Muscle of leg (tissue), 11 donors: Measurements from ENCODE around the gene NCKAP1. TPM values are rescaled to one million over a fixed set of nuclear protein-coding genes. Genes with fewer than 3 reads are reported as not detected.
"Not testable (repeated sequence)": the region's sequence is repeated elsewhere in the genome, so short reads cannot be mapped to it uniquely, and the experiment has no call there.

Experiments
- DNase-seq: peaks from one replicate; pipeline ENCODE4 v3.0.0; 2013
- H3K27ac ChIP-seq: one replicate; pipeline ENCODE4 v1.5.1; 2013; ENCODE audit warnings: mild to moderate bottlenecking, low read length, control low read depth
- H3K27me3 ChIP-seq: one replicate; pipeline ENCODE4 v1.6.1; 2013; ENCODE audit warnings: low read length; ENCODE audit not compliant: control insufficient read depth, insufficient read depth
- H3K36me3 ChIP-seq: one replicate; pipeline ENCODE4 v1.6.1; 2013; ENCODE audit warnings: low read length; ENCODE audit not compliant: control insufficient read depth, insufficient read depth
- H3K4me1 ChIP-seq: one replicate; pipeline ENCODE4 v1.6.1; 2013; ENCODE audit warnings: low read length; ENCODE audit not compliant: control insufficient read depth, insufficient read depth
- H3K4me3 ChIP-seq: one replicate; pipeline ENCODE4 v1.5.1; 2013; ENCODE audit warnings: low read length, control low read depth
- H3K9me3 ChIP-seq: replicated peaks from 2 replicates; pipeline ENCODE4 v1.6.1; 2013; ENCODE audit warnings: low read depth, low read length; ENCODE audit not compliant: control insufficient read depth
- WGBS: methylation state at CpG from one replicate; pipeline ENCODE4 v1.1.5; 2013; ENCODE audit warnings: missing lambda C conversion rate; ENCODE audit not compliant: insufficient coverage; 5-methylcytosine and 5-hydroxymethylcytosine counted together
- polyA plus RNA-seq, 8 donors: library from polyadenylated mRNA; unstranded; fragments of 120-200 nt; gene quantifications; one replicate each; pipeline versions ENCODE4 v1.2.1 to v1.2.3, GENCODE V29; 2013; ENCODE audit warnings: inconsistent platforms in 1 of 8, low replicate concordance in 1 of 8; ENCODE audit not compliant: insufficient read length in 8 of 8, insufficient read depth in 1 of 8
- total RNA-seq: library from RNA; stranded (reverse); fragments of 120-200 nt; gene quantifications from one replicate; pipeline ENCODE4 v1.2.4, GENCODE V29; 2013

NCKAP1 gene
- total and polyA plus RNA-seq, 9 donors = 71.9 to 98.5 (median 82.7) TPM

DNA sequence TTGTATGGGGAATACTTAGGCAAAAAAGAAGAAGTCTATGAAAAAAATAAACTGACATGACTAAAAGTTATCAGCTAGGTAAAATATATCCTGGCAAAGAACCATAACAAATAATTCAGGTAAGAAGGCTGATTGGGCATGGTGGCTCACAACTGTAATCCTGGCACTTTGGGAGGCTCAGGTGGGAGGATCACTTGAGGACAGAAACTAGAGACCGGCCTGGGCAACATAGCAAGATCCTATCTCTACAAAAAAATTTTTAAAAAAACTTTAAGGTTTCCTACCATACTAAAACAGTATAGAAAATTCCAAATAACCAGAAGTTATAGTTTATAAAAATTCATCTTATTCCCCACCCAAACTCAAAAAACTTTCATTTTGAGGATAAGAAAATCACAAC lies 10.8 kb downstream of the NCKAP1 start:
- no CpG with 5 or more reads among the region's 1 CpG for WGBS
- no peak for DNase-seq
- Histone ChIP-seq H3K4me1 (peaks cover 5% of the 10 kb centered on the region), H3K36me3 (no peaks in the 10 kb centered on the region), H3K4me3 (no peak overlapping the region), H3K9me3 (no peaks in the 10 kb centered on the region), H3K27me3 (no peaks in the 10 kb centered on the region), H3K27ac (no peak overlapping the region)

DNA sequence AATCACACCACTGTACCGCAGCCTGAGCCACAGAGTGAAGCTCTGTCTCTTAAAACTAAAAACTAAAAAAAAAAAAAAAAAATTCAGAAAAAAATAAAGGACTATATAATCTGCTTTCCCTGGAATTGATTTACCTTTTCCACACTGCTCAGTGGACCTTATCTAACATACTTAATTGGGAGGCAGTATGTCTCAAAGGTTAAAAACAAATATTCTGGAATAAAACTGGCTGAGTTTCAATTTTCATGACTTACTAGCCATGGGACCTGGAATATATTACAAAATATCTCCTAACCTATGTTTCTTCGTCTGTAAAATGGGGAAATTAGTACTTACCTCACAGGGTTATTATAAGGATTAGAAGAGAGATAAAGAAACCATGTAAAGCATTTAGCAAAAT lies 11.8 kb downstream of the NCKAP1 start:
- WGBS = no CpG with 5 or more reads among the region's 2 CpGs
- H3K4me3 ChIP-seq = no peak overlapping the region

DNA sequence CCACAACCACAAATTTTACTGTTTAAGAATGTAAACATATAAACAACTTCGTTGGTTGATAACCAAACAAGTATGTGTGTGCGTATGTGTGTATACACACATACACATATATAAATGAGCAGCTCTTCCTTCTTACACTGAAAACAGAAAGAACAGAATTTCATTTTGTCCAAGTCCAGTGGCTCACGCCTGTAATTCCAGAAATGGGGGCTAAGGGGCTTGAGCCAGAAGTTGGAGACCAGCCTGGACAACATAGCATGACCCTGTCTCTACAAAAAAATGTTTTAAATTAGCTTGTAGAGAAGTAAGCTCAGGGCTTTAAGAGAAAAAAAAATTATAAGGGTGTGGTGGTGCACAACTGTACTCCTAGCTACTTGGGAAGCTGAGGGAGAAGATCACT lies 12.3 kb downstream of the NCKAP1 start:
- no CpG with 5 or more reads among the region's 3 CpGs for WGBS
- Histone ChIP-seq H3K9me3 (no peaks in the 10 kb centered on the region), H3K4me3 (no peak overlapping the region), H3K36me3 (peaks cover 5% of the 10 kb centered on the region), H3K27me3 (no peaks in the 10 kb centered on the region), H3K27ac (no peak overlapping the region), H3K4me1 (peaks cover 5% of the 10 kb centered on the region)
- no peak for DNase-seq

More for the DNA sequence above, 11.8 kb downstream of the NCKAP1 start:
- no peaks in the 10 kb centered on the region for H3K27me3 ChIP-seq
- peaks cover 5% of the 10 kb centered on the region for H3K4me1 ChIP-seq
- no peak for DNase-seq
- no peak overlapping the region for H3K27ac ChIP-seq
- peaks cover 2% of the 10 kb centered on the region for H3K36me3 ChIP-seq
- no peaks in the 10 kb centered on the region for H3K9me3 ChIP-seq

DNA sequence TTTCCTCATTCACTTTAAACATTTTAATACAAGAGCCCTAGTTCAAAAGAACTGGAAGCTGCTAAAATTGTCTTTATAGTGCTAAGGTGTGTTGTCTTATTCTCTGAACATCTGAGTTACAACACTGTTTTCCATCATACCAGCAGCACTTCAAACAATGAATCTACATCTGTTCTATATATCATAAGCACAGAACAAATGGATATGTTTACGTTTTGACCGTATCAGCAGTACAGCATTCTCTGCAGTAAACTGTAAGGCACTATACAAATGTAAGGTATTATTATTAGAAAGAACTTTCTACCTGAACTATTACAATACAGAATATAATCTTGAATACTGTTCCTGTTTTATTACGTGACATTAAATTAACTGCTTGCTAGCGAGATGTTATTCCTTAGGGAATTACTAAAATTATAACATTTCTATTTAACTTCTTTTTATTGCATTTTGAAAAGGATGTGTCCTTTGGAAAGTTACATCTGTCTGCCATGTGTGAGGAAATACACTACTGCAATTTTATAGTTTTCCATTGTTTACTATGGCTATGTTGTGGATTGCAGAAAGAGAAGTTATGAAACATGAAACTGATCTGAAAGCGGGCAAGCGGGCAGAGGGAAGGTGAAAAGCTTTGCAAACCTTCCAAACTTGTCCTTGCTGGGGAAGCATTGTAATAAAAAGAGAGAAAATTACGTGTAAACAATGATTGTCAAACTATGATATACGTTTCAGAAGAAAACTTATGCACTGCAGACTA lies 13.7 kb downstream of the NCKAP1 start:
- Histone ChIP-seq H3K36me3 (peaks cover 5% of the 10 kb centered on the region), H3K27me3 (no peaks in the 10 kb centered on the region), H3K4me3 (no peak overlapping the region), H3K27ac (no peak overlapping the region), H3K9me3 (no peaks in the 10 kb centered on the region), H3K4me1 (peaks cover 4% of the 10 kb centered on the region)
- WGBS = 29% methylated on average over 2 of the region's 8 CpGs
- peak; percentile 38 for DNase-seq

DNA sequence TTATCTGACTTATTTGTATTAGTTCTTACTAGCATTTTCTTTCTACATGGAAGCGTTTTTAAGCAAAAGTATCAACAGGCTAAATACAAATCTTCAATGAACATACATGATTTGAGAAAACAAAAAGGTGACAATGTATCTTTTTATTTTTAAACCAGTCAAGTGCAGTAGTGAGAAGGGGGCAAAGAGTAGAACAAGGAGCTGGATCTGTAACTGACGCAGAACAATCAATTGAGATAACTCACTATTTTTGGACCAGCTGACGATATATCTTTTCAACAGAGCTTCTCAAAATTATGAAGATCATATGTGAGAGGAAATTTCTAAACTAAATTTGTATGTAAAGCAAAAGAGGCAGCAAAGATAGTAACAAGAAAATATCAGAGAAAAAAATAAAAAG lies 15.5 kb downstream of the NCKAP1 start:
- peaks cover 2% of the 10 kb centered on the region for H3K4me1 ChIP-seq
- no CpG with 5 or more reads among the region's 3 CpGs for WGBS
- H3K36me3 ChIP-seq = peaks cover 5% of the 10 kb centered on the region

DNA sequence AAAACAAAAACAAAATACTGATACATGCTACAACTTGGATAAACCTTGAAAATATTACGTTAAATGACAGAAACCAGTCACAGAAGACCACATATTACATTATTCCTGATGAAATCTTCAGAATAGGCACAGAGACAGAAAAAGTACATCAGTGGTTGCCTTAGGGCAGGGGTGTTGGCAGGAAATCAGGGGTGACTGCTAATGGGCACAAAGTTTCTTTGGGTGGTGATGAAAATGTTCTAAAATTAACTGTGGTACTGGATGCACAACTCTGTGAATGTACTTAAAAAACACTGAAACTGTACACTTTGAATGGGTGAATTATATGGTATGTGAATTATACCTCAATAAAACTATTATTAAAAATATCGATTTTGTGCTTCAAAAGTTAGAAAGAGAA lies 16.6 kb downstream of the NCKAP1 start:
- H3K4me1 ChIP-seq = peaks cover 2% of the 10 kb centered on the region

More for the DNA sequence above, 15.5 kb downstream of the NCKAP1 start:
- Histone ChIP-seq H3K9me3 (no peaks in the 10 kb centered on the region), H3K27ac (no peak overlapping the region), H3K27me3 (no peaks in the 10 kb centered on the region), H3K4me3 (no peak overlapping the region)
- DNase-seq = no peak

DNA sequence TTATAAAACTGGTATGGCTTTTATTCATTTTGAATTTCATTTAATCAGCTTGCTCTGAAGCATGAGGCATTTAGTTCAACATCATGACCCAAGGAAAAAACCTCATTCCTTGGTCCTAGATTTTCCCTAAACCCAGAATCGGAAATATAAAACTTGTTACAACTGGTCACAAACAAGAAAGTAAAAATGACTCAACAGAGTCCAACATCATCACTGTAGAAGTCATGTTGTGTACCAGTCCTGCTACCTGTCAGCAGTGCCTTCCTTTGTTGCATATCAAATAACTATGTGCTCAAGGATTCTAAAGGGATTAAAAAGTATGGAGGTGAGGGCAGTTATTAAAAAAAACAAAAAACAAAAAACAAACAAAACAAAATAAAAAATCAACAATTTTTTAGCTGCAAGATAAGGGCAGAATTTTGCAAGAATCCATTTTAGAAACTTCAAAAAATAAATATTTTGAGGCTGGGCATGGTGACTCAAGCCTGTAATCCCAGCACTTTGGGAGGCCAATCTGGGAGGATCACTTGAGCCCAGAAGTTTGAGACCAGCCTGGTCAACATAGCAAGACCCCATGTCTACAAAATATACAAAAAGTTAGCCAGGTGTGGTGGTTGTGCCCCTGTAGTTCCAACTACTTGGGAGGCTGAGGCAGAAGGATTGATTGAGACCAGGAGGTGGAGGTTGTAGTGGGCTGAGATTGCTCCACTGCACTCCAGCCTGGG lies 18.4 kb downstream of the NCKAP1 start:
- Histone ChIP-seq H3K27ac (no peak overlapping the region), H3K4me3 (no peak overlapping the region), H3K4me1 (peaks cover 2% of the 10 kb centered on the region), H3K27me3 (no peaks in the 10 kb centered on the region), H3K9me3 (no peaks in the 10 kb centered on the region), H3K36me3 (peaks cover 7% of the 10 kb centered on the region)
- WGBS = no CpG with 5 or more reads among the region's 1 CpG
- DNase-seq = no peak

More for the DNA sequence above, 16.6 kb downstream of the NCKAP1 start:
- DNase-seq = no peak
- H3K27ac ChIP-seq = no peak overlapping the region
- no peaks in the 10 kb centered on the region for H3K9me3 ChIP-seq
- WGBS = no CpG with 5 or more reads among the region's 2 CpGs
- H3K4me3 ChIP-seq = no peak overlapping the region
- H3K36me3 ChIP-seq = peaks cover 7% of the 10 kb centered on the region
- no peaks in the 10 kb centered on the region for H3K27me3 ChIP-seq

DNA sequence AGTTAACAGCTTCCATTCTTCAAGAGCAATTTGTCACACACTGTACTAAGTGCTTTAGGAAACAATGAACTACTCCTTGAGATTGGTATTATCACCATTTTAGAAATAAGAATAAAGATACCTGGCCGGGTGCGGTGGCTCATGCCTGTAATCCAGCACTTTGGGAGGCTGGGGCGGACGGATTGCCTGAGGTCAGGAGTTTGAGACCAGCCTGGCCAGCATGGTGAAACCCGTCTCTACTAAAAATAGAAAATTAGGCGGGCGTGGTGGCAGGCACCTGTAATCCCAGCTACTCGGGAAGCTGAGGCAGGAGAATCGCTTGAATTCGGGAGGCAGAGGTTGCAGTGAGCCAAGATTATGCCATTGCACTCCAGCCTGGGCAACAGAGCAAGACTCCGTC lies 20.4 kb downstream of the NCKAP1 start:
- H3K9me3 ChIP-seq, H3K27me3 ChIP-seq, H3K4me3 ChIP-seq, H3K4me1 ChIP-seq, H3K27ac ChIP-seq, DNase-seq, H3K36me3 ChIP-seq: not testable (repeated sequence)
- WGBS = over 99% methylated on average over 8 of the region's 11 CpGs

DNA sequence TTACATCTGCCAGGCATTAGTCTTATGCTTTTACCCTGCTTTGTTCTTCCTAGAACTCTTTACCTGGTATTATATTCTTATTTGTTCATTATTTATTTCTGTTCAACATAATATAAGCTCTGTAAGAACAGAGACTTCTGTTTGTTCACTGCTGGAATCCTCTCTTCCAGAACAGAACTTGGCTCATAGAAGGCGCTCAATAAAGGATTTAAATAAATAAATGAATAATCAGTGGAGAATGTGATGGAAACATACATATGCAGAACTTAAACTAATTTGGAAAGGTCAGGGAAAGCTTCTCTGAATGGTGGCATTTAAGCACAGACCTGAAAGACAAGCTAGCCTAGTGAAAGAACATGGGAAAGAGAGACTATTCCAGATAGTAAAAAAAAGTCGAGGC lies 24.3 kb downstream of the NCKAP1 start:
- no peak for DNase-seq
- Histone ChIP-seq H3K4me3 (no peak overlapping the region), H3K36me3 (peaks cover 2% of the 10 kb centered on the region), H3K9me3 (no peaks in the 10 kb centered on the region), H3K27ac (no peak overlapping the region), H3K27me3 (no peaks in the 10 kb centered on the region), H3K4me1 (peaks cover 4% of the 10 kb centered on the region)
- no CpG with 5 or more reads among the region's 2 CpGs for WGBS

DNA sequence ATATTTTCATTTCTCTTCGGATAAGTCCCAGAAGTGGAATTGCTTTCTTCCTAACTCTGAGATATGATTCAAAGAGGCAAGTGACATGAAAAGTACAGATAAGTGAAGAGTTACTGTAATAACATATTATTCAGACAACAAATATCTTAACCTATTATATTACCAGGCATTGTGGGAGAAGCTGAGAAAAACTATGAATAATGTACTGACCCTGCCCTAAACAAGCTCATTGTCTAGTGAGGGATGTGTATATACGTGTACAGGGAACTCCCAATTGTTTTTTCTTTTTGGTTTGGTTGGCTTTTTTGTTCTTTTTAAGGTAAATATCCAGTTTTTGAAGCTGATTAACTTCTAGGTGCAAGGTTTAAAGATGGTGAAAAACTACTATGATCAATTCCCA lies 26.5 kb downstream of the NCKAP1 start:
- H3K4me3 ChIP-seq = no peak overlapping the region
- no CpG with 5 or more reads among the region's 2 CpGs for WGBS
- H3K27ac ChIP-seq = no peak overlapping the region
- H3K36me3 ChIP-seq = peaks cover 2% of the 10 kb centered on the region
- peaks cover 4% of the 10 kb centered on the region for H3K4me1 ChIP-seq
- no peak for DNase-seq
- H3K9me3 ChIP-seq = no peaks in the 10 kb centered on the region
- no peaks in the 10 kb centered on the region for H3K27me3 ChIP-seq
